ENCODE data around the gene RAB27A.

DNA sequence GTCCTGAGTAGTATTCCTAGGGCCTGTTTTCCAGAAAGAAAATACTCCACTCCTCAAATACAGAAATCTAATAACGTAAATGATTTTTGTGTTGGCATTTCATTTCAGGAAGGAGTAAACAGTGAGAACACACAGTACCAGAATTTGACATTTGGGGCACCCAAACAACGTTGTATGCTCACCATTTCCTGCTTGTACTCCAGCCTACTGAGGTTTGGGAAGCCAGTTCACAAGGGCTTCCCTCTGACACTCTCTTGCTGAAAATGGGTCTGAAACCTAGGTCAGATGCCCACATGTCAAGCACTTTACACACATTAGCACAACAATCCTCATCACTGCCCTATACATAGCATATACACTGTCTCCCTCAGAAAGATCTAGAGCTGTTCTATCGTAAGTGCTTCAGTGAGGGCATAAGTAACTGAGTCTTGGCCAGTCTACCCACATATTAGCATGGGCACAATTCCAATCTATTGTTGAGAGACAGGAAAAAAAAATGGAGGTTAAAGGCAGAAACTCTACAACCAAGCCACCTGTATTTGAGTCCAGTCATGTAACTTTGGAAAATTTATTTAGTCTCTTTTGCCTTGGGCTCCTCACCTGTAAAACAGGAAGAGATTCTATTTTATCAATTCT lies 49.4 kb downstream of the RAB27A start:
- TF ChIP-seq, protein P1, sequence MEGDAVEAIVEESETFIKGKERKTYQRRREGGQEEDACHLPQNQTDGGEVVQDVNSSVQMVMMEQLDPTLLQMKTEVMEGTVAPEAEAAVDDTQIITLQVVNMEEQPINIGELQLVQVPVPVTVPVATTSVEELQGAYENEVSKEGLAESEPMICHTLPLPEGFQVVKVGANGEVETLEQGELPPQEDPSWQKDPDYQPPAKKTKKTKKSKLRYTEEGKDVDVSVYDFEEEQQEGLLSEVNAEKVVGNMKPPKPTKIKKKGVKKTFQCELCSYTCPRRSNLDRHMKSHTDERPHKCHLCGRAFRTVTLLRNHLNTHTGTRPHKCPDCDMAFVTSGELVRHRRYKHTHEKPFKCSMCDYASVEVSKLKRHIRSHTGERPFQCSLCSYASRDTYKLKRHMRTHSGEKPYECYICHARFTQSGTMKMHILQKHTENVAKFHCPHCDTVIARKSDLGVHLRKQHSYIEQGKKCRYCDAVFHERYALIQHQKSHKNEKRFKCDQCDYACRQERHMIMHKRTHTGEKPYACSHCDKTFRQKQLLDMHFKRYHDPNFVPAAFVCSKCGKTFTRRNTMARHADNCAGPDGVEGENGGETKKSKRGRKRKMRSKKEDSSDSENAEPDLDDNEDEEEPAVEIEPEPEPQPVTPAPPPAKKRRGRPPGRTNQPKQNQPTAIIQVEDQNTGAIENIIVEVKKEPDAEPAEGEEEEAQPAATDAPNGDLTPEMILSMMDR (IDR thresholded peaks at IDR 0.05; ENCODE audit: extremely low read depth in 1 of 2, insufficient read depth in 1 of 2, low read depth in 1 of 2, low read length in 2 of 2): no peak
- TF ChIP-seq JUN (IDR thresholded peaks at IDR 0.05; ENCODE audit: borderline replicate concordance, insufficient read depth, insufficient read length, low read depth) (no peak), EZH2 (IDR thresholded peaks at IDR 0.05; ENCODE audit: borderline replicate concordance, low read depth, low read length, severe bottlenecking) (no peak)
